Mesenchymal stem cell (in vitro differentiated cells and primary cell): Measurements from ENCODE around the gene PAPOLG.
A peak's percentile ranks its signal among the peaks of the same experiment; 100 is the strongest.

Source experiments
- DNase-seq: peaks from one replicate; pipeline ENCODE4 v3.0.0-alpha.2; 2013
- H2AFZ ChIP-seq: one replicate; pipeline ENCODE4 v1.6.1; 2013; ENCODE audit warnings: low read depth, mild to moderate bottlenecking, control low read depth, inconsistent platforms, low read length, moderate library complexity
- H2AK5ac ChIP-seq: 2 replicates; pipeline ENCODE4 v1.6.1; 2013; ENCODE audit warnings: low read length, moderate library complexity, mild to moderate bottlenecking, inconsistent platforms; ENCODE audit not compliant: severe bottlenecking
- H2BK120ac ChIP-seq: one replicate; pipeline ENCODE4 v1.6.1; 2013; ENCODE audit warnings: low read depth, mild to moderate bottlenecking, inconsistent platforms, low read length, moderate library complexity
- H2BK12ac ChIP-seq, 2 experiments: one replicate each; pipeline ENCODE4 v1.6.1; 2013; ENCODE audit warnings: inconsistent platforms in 2 of 2, low read length in 2 of 2, mild to moderate bottlenecking in 2 of 2, moderate library complexity in 2 of 2, control low read depth in 1 of 2
- H2BK15ac ChIP-seq: one replicate; pipeline ENCODE4 v1.6.1; 2013; ENCODE audit warnings: mild to moderate bottlenecking, low read depth, inconsistent platforms; ENCODE audit not compliant: poor library complexity, severe bottlenecking
- H2BK5ac ChIP-seq: 2 replicates; pipeline ENCODE4 v1.6.1; 2013; ENCODE audit warnings: low read depth, mild to moderate bottlenecking, low read length, control low read depth, inconsistent platforms; ENCODE audit not compliant: poor library complexity, severe bottlenecking
- H3K14ac ChIP-seq, 2 experiments: one replicate each; pipeline ENCODE4 v1.6.1; 2013; ENCODE audit warnings: inconsistent platforms in 2 of 2, low read length in 2 of 2, control low read depth in 1 of 2, mild to moderate bottlenecking in 1 of 2, moderate library complexity in 1 of 2
- H3K18ac ChIP-seq, 2 experiments: one replicate each; pipeline ENCODE4 v1.6.1; 2013; ENCODE audit warnings: inconsistent platforms in 2 of 2, low read length in 2 of 2, control low read depth in 1 of 2, low read depth in 1 of 2, mild to moderate bottlenecking in 1 of 2
- H3K23ac ChIP-seq, 2 experiments: one replicate each; pipeline ENCODE4 v1.6.1; 2013; ENCODE audit warnings: inconsistent platforms in 2 of 2, low read length in 2 of 2, mild to moderate bottlenecking in 2 of 2, moderate library complexity in 2 of 2, control low read depth in 1 of 2
- H3K27ac ChIP-seq: 2 replicates; pipeline ENCODE4 v1.5.1; 2013; ENCODE audit warnings: mild to moderate bottlenecking, moderate library complexity, low read length, control low read depth, inconsistent platforms; ENCODE audit not compliant: poor library complexity, severe bottlenecking
- H3K27me3 ChIP-seq, 2 experiments: 2 replicates each; pipeline versions ENCODE4 v1.6.1 to v1.7.0; 2013; ENCODE audit warnings: low read length in 2 of 2, mild to moderate bottlenecking in 2 of 2, moderate library complexity in 2 of 2, control low read depth in 1 of 2, inconsistent platforms in 1 of 2; ENCODE audit not compliant: control insufficient read depth in 1 of 2, insufficient read depth in 1 of 2
- H3K36me3 ChIP-seq, 2 experiments: 2 replicates each; pipeline versions ENCODE4 v1.6.1 to v1.7.0; 2013; ENCODE audit warnings: low read length in 2 of 2, control low read depth in 1 of 2, inconsistent platforms in 1 of 2, low read depth in 1 of 2, mild to moderate bottlenecking in 1 of 2; ENCODE audit not compliant: insufficient read depth in 2 of 2, control insufficient read depth in 1 of 2
- H3K4ac ChIP-seq, 2 experiments: one replicate each; pipeline ENCODE4 v1.6.1; 2013; ENCODE audit warnings: inconsistent platforms in 2 of 2, low read length in 2 of 2, mild to moderate bottlenecking in 2 of 2, moderate library complexity in 2 of 2, control low read depth in 1 of 2, low read depth in 1 of 2
- H3K4me1 ChIP-seq: 2 replicates; pipeline ENCODE4 v1.6.1; 2013; ENCODE audit warnings: low read depth, low read length, control low read depth; ENCODE audit not compliant: control insufficient read depth, insufficient read depth
- H3K4me2 ChIP-seq: 2 replicates; pipeline ENCODE4 v1.6.1; 2013; ENCODE audit warnings: low read length, mild to moderate bottlenecking, inconsistent platforms; ENCODE audit not compliant: poor library complexity, severe bottlenecking
- H3K4me3 ChIP-seq, 2 experiments: 2 replicates each; pipeline versions ENCODE4 v1.5.1 to v1.7.0; 2013; ENCODE audit warnings: low read length in 2 of 2, mild to moderate bottlenecking in 2 of 2, control low read depth in 1 of 2, low read depth in 1 of 2; ENCODE audit not compliant: insufficient read depth in 1 of 2
- H3K79me1 ChIP-seq: replicated peaks from 2 replicates; pipeline ENCODE4 v1.6.1; 2013; ENCODE audit warnings: mild to moderate bottlenecking, control low read depth, low read length, inconsistent platforms; ENCODE audit not compliant: poor library complexity, severe bottlenecking
- H3K9ac ChIP-seq: 2 replicates; pipeline ENCODE4 v1.7.0; 2013; ENCODE audit warnings: mild to moderate bottlenecking, low read length, moderate library complexity
- H3K9me3 ChIP-seq: 2 replicates; pipeline ENCODE4 v1.7.0; 2013; ENCODE audit warnings: mild to moderate bottlenecking, low read length; ENCODE audit not compliant: control insufficient read depth
- H4K8ac ChIP-seq: one replicate; pipeline ENCODE4 v1.6.1; 2013; ENCODE audit warnings: inconsistent platforms, mild to moderate bottlenecking, low read length, moderate library complexity
- H4K91ac ChIP-seq: one replicate; pipeline ENCODE4 v1.6.1; 2013; ENCODE audit warnings: mild to moderate bottlenecking, low read length, inconsistent platforms
- WGBS: methylation state at CpG from one replicate; pipeline ENCODE4 v1.1.7; 2013; ENCODE audit warnings: mixed read lengths; 5-methylcytosine and 5-hydroxymethylcytosine counted together

PAPOLG gene

GRCh38 chr2:60796573-60797509 is 40.8 kb downstream of the PAPOLG start:
- 90% methylated on average over 5 of the region's 6 CpGs for whole genome bisulfite sequencing
- no peak for DNase-seq
- H3K4me1 ChIP-seq, result no peaks in the 10 kb centered on the region

DNA sequence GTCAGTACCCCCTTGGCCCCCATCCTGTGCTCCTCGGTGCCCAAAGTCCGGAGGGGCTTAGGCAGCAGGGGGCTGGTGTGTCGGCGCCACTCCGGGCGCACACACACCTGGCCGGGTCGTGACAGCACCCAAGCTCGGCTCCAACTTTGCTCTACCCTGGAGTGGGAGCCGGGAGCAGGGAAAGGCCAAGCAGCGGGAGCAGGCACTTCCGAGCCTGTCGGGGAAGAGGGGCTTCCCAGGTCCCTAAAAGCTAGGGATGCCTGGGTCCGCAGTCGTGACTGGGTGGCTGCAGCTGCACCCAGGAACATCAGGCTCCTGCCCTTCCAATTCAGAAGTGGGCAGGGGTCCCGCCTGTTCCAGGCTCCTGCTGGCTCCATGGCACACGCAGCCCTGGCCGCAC is 48.4 kb downstream of the PAPOLG start:
- no peak for DNase-seq
- Histone ChIP-seq H4K8ac (no peak overlapping the region), H2AFZ (no peak overlapping the region), H3K18ac (no peak overlapping the region), H3K4ac (no peak overlapping the region), H3K27me3 (no peaks in the 10 kb centered on the region), H2AK5ac (no peak overlapping the region), H2BK12ac (no peak overlapping the region), H3K4me3 (no peak overlapping the region), H3K9me3 (no peaks in the 10 kb centered on the region), H3K4me1 (peaks cover 6% of the 10 kb centered on the region), H3K9ac (no peak overlapping the region), H3K36me3 (peaks cover 15 to 18% of the 10 kb centered on the region in 2 experiments), H3K14ac (no peak overlapping the region), H4K91ac (peak overlapping the region; percentile 11), H2BK120ac (no peak overlapping the region), H3K4me2 (no peak overlapping the region), H3K23ac (no peak overlapping the region), H2BK5ac (no peak overlapping the region), H3K27ac (no peak overlapping the region), H3K79me1 (no peaks in the 10 kb centered on the region), H2BK15ac (no peak overlapping the region)
- WGBS, result 91% methylated on average over 18 of the region's 18 CpGs

More at GRCh38 chr2:60796573-60797509, 40.8 kb downstream of the PAPOLG start:
- Histone ChIP-seq H3K36me3 (peaks cover 22 to 78% of the 10 kb centered on the region in 2 experiments), H3K4me3 (no peak overlapping the region), H3K79me1 (peaks cover 3% of the 10 kb centered on the region), H3K9me3 (no peaks in the 10 kb centered on the region), H2BK120ac (no peak overlapping the region), H2BK12ac (no peak overlapping the region), H3K27ac (no peak overlapping the region), H3K4me2 (no peak overlapping the region), H2AFZ (no peak overlapping the region), H4K8ac (no peak overlapping the region), H2BK5ac (no peak overlapping the region), H3K27me3 (no peaks in the 10 kb centered on the region), H3K14ac (no peak overlapping the region), H3K4ac (no peak overlapping the region), H3K18ac (no peak overlapping the region), H2AK5ac (no peak overlapping the region), H3K9ac (peak overlapping the region; percentile 34), H4K91ac (no peak overlapping the region), H2BK15ac (no peak overlapping the region), H3K23ac (no peak overlapping the region)

DNA sequence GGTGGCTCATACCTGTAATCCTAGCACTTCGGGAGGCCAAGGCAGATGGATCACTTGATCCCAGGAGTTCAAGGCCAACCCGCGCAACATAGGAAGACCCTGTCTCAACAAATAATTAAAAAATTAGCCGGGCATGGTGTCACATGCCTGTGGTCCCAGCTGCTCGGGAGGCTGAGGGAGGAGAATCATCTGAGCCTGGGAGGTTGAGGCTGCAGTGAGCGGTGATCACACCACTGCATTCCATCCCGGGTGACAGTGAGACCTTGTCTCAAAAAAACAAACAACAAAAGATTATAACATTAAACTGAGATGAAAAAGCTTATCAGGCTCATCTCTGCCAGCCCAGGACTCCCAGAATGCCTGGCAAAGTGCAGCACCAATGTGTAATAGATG is 50.5 kb downstream of the PAPOLG start:
- Histone ChIP-seq H4K8ac (no peak overlapping the region), H2BK12ac (no peak overlapping the region), H3K36me3 (peaks cover 9 to 14% of the 10 kb centered on the region in 2 experiments), H3K4me1 (peaks cover 6% of the 10 kb centered on the region), H3K23ac (no peak overlapping the region), H3K18ac (no peak overlapping the region), H2BK5ac (no peak overlapping the region), H3K14ac (no peak overlapping the region), H3K9me3 (no peaks in the 10 kb centered on the region), H3K79me1 (no peaks in the 10 kb centered on the region), H3K4me2 (no peak overlapping the region), H3K9ac (no peak overlapping the region), H3K27ac (peak overlapping the region; percentile 59), H3K4ac (no peak overlapping the region), H4K91ac (no peak overlapping the region), H2AK5ac (no peak overlapping the region), H2AFZ (no peak overlapping the region), H2BK15ac (no peak overlapping the region), H3K27me3 (no peaks in the 10 kb centered on the region), H2BK120ac (no peak overlapping the region), H3K4me3 (no peak overlapping the region)
- DNase-seq, result no peak
- 89% methylated on average over 4 of the region's 7 CpGs for WGBS

DNA sequence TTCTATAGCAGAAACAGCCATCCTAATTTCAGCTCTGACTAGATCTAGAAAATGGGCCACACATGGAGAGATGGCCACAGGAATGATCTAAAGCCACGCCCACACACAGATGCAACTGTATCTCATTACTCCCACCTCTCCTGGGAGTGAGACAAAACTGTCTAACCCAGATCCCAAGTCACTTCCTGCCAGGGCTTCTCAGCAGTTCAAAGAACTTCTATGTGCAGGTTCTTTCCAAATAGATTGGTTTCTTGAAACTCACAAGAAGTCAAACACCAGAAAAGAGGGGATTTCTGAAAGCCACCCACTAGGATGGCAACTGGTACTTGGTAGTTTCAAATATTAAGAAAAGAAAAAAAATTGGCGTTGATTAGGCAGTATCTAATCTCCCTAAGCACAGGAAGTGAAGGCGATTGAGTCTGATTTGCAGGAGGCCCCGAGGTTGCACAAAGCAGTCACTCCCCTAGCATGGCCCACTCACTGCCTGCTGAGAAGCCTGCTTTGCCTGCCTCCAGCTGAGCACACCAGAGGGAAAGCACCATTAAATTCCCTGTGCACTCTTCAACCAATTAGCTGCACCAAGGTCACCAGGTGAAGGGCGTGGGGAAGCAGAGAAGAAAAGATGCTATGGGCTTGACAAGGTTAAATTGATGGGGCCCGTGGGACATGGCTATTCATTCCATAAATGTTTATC is 51.1 kb downstream of the PAPOLG start:
- Histone ChIP-seq H3K4me3 (no peak overlapping the region), H3K27ac (peak overlapping the region; percentile 59)
- WGBS, result 58% methylated on average over 6 of the region's 6 CpGs

More for the DNA sequence above, 51.1 kb downstream of the PAPOLG start:
- H3K9ac ChIP-seq, result peak overlapping the region; percentile 36
- H3K4me1 ChIP-seq, result peaks cover 6% of the 10 kb centered on the region
- H4K91ac ChIP-seq, result no peak overlapping the region
- H2BK5ac ChIP-seq, result no peak overlapping the region
- peaks cover 8 to 9% of the 10 kb centered on the region in 2 experiments for H3K36me3 ChIP-seq
- H3K4ac ChIP-seq, result no peak overlapping the region
- no peak overlapping the region for H2AK5ac ChIP-seq
- peak; percentile 10 for DNase-seq
- no peaks in the 10 kb centered on the region for H3K79me1 ChIP-seq
- no peaks in the 10 kb centered on the region for H3K27me3 ChIP-seq
- no peak overlapping the region for H3K18ac ChIP-seq
- H3K9me3 ChIP-seq, result no peaks in the 10 kb centered on the region
- H2BK12ac ChIP-seq, result no peak overlapping the region
- H2BK15ac ChIP-seq, result no peak overlapping the region
- H3K23ac ChIP-seq, result no peak overlapping the region
- H4K8ac ChIP-seq, result no peak overlapping the region
- no peak overlapping the region for H3K4me2 ChIP-seq
- H2BK120ac ChIP-seq, result no peak overlapping the region
- H3K14ac ChIP-seq, result no peak overlapping the region
- H2AFZ ChIP-seq, result no peak overlapping the region
